K562 (cell line): ENCODE measurements around the gene PTBP3. TPM values are rescaled to one million over a fixed set of nuclear protein-coding genes. Genes with fewer than 3 reads are reported as not detected.
"Not testable (repeated sequence)": the region's sequence is repeated elsewhere in the genome, so short reads cannot be mapped to it uniquely, and the experiment has no call there.

ENCODE experiments used
- ATAC-seq: fragments of 200-7000 bp; cut with Tn5 transposase; 3 replicates; pipeline ENCODE4 v1.9.1; 2020; ENCODE audit warnings: moderate library complexity
- BruUV-seq: library from RNA; stranded (reverse); fragments of 400-500 nt; replicated peaks from 2 replicates; lab custom pipeline; 2021; lab: Mats Ljungman, UMichigan
- CTCF ChIA-PET: fragments of 300-600 bp; formaldehyde crosslinking; extraction: SDS; loops from one replicate; lab custom pipeline; 2021; ENCODE audit warnings: low intra/inter-chr PET ratio; lab: Yijun Ruan, JAX
- POLR2A ChIA-PET: fragments of 300-600, 350-650 bp; sonication (Branson Sonifier 250); formaldehyde crosslinking; extraction: SDS; loops from one replicate; lab custom pipeline; 2021; ENCODE audit warnings: antibody characterized with exemption, inconsistent platforms; lab: Yijun Ruan, JAX
- DNase-seq, 4 experiments: peaks; one replicate each; pipeline versions ENCODE4 v3.0.0 to v3.0.0-alpha.2; 2011 to 2018; ENCODE audit warnings: low spot score in 3 of 4, mixed read lengths in 3 of 4; ENCODE audit errors: extremely low read depth in 1 of 4
- FAIRE-seq: peaks from 2 replicates; lab custom pipeline; 2011; peaks lifted over from hg19 to GRCh38; lab: Jason Lieb, UNC
- H2AFZ ChIP-seq: 2 replicates; pipeline ENCODE4 v1.6.0; 2011; ENCODE audit warnings: low read depth, low read length, control low read depth, inconsistent platforms
- H3K27ac ChIP-seq: fragments of 200-600 bp; 3 replicates; pipeline ENCODE4 v1.8.0; 2011; ENCODE audit warnings: low read depth, mild to moderate bottlenecking, control low read depth, inconsistent platforms, low read length, moderate library complexity, mixed read lengths; ENCODE audit errors: extremely low read depth
- H3K27me3 ChIP-seq, 2 experiments: fragments of 300-600 bp in 1 of 2; 2 replicates in 1 of 2; 3 replicates in 1 of 2; pipeline versions ENCODE4 v1.6.0 to v1.8.0; 2011; ENCODE audit warnings: inconsistent platforms in 2 of 2, low read length in 2 of 2, mild to moderate bottlenecking in 1 of 2, mixed read lengths in 1 of 2, moderate library complexity in 1 of 2; ENCODE audit not compliant: control insufficient read depth in 2 of 2, insufficient read depth in 2 of 2
- H3K36me3 ChIP-seq: fragments of 300-600 bp; 3 replicates; pipeline ENCODE4 v1.8.0; 2011; ENCODE audit warnings: mild to moderate bottlenecking, low read length, inconsistent platforms; ENCODE audit not compliant: control insufficient read depth, insufficient read depth
- H3K4me1 ChIP-seq, 2 experiments: fragments of 200-600 bp in 1 of 2; replicated peaks in 1 of 2; 2 replicates in 1 of 2; 3 replicates in 1 of 2; pipeline versions ENCODE4 v1.5.1 to v1.8.0; 2011; ENCODE audit warnings: inconsistent platforms in 2 of 2, low read length in 2 of 2, mild to moderate bottlenecking in 1 of 2, mixed read lengths in 1 of 2, moderate library complexity in 1 of 2; ENCODE audit not compliant: control insufficient read depth in 2 of 2, insufficient read depth in 2 of 2
- H3K4me2 ChIP-seq: 2 replicates; pipeline ENCODE4 v1.6.1; 2011; ENCODE audit warnings: low read length, control low read depth, inconsistent platforms, mixed read lengths; ENCODE audit not compliant: insufficient read depth
- H3K4me3 ChIP-seq: fragments of 200-600 bp; sonication (generic), shearing (Covaris generic); 2 replicates; pipeline ENCODE4 v1.5.1; 2016; ENCODE audit warnings: control low read depth, inconsistent platforms
- H3K79me2 ChIP-seq: fragments of 200-600 bp; 3 replicates; pipeline ENCODE4 v1.8.0; 2011; ENCODE audit warnings: low read length, inconsistent platforms; ENCODE audit not compliant: control insufficient read depth, insufficient read depth
- H3K9ac ChIP-seq, 2 experiments: 2 replicates each; pipeline versions ENCODE4 v1.6.0 to v1.6.1; 2011; ENCODE audit warnings: low read depth in 2 of 2, low read length in 2 of 2, control low read depth in 1 of 2, inconsistent platforms in 1 of 2, mild to moderate bottlenecking in 1 of 2, mixed read lengths in 1 of 2; ENCODE audit not compliant: insufficient read depth in 1 of 2
- H3K9me1 ChIP-seq: one replicate; pipeline ENCODE4 v1.6.0; 2011; ENCODE audit warnings: inconsistent platforms, mild to moderate bottlenecking, low read length, moderate library complexity; ENCODE audit not compliant: control insufficient read depth, insufficient read depth
- H3K9me3 ChIP-seq: replicated peaks from 2 replicates; pipeline ENCODE4 v1.5.1; 2011; ENCODE audit warnings: low read depth, low read length, inconsistent platforms; ENCODE audit not compliant: control insufficient read depth, insufficient read depth
- H4K20me1 ChIP-seq: replicated peaks from 2 replicates; pipeline ENCODE4 v1.6.1; 2011; ENCODE audit warnings: low read length, inconsistent platforms, mixed read lengths; ENCODE audit not compliant: control insufficient read depth, insufficient read depth
- CBX3 ChIP-seq, 2 experiments: IDR thresholded peaks; 1 replicate in 1 of 2; 2 replicates in 1 of 2; pipeline ENCODE4 v1.6.1; 2012; ENCODE audit warnings: inconsistent platforms in 2 of 2, low read length in 2 of 2, borderline replicate concordance in 1 of 2, control low read depth in 1 of 2
- CBX5 ChIP-seq: IDR thresholded peaks from 2 replicates; pipeline ENCODE4 v1.6.1; 2014; ENCODE audit warnings: low read depth, borderline replicate concordance
- ZFP36 ChIP-seq: fragments of 150-350 bp; IDR thresholded peaks from 2 replicates; pipeline ENCODE4 v1.6.1; 2018; ENCODE audit warnings: low read length, low read depth; ENCODE audit not compliant: partially characterized antibody
- ZNF280A ChIP-seq: fragments of 450-650 bp; IDR thresholded peaks from 2 replicates; pipeline ENCODE4 v1.6.1; 2018; ENCODE audit warnings: mild to moderate bottlenecking, low read depth; ENCODE audit not compliant: partially characterized antibody
- ZNF431 ChIP-seq: sonication (generic); formaldehyde crosslinking; IDR thresholded peaks from 2 replicates; pipeline ENCODE4 v1.8.0; 2022; ENCODE audit warnings: mild to moderate bottlenecking, missing genetic modification reagents
- WGBS: fragments of 100-300 bp; shearing (Covaris generic); methylation state at CpG from one replicate; pipeline ENCODE4 v1.1.6; 2016; ENCODE audit warnings: low coverage, mixed read lengths; ENCODE audit not compliant: insufficient coverage; ENCODE audit errors: missing lambda C conversion rate; 5-methylcytosine and 5-hydroxymethylcytosine counted together
- in situ Hi-C: fragments of 300-500 bp; cut with MboI; formaldehyde crosslinking; loops from 4 replicates; pipeline ENCODE4 v1.15.0; 2018; ENCODE audit warnings: inconsistent platforms, mixed read lengths
- intact Hi-C: fragments of 100-400 bp; cut with micrococcal nuclease; formaldehyde crosslinking; loops from 2 replicates; pipeline ENCODE4 v1.14.2; 2022
- polyA plus RNA-seq, 8 experiments: library from polyadenylated mRNA; depleted of rRNA in 4 of 8; stranded (reverse) in 5 of 8; unstranded in 3 of 8; fragments of >200 nt; fragmentation: Nextera tagmentation in 2 of 8; fragmentation: Illumina TruSeq in 1 of 8; extraction: Ambion mirVana in 2 of 8; extraction: Trizol in 1 of 8; gene quantifications; 2 replicates each; pipeline versions ENCODE4 v1.2.1 to v1.2.3, GENCODE V29; 2011 to 2014; ENCODE audit warnings: inconsistent platforms in 1 of 8, missing spikeins in 1 of 8
- total RNA-seq, 7 experiments: library from RNA; depleted of rRNA in 6 of 7; stranded (reverse); fragments of >200 nt in 6 of 7; fragmentation: Illumina TruSeq in 2 of 7; extraction: Trizol in 2 of 7; gene quantifications; 2 replicates each; pipeline versions ENCODE4 v1.2.1 to v1.2.3, GENCODE V29; 2011 to 2021; ENCODE audit warnings: low replicate concordance in 1 of 7

PTBP3 gene
- total and polyA plus RNA-seq, 9 of the 15 experiments (the other 6 are each of a cell fraction or from before 2014, with no cell fraction given), result 22.4 to 132 (median 68.0) TPM

GRCh38 chr9:112366591-112366990, 33.2 kb upstream of the PTBP3 start (continued):
- TF ChIP-seq ZNF280A, result no peak

- 97% methylated on average over 3 of the region's 3 CpGs for WGBS
- H3K4me1 ChIP-seq, in situ Hi-C loops, FAIRE-seq, H3K36me3 ChIP-seq, H3K9me3 ChIP-seq, H3K4me3 ChIP-seq, H3K27me3 ChIP-seq, H3K9ac ChIP-seq, H3K79me2 ChIP-seq, H3K4me2 ChIP-seq, H3K9me1 ChIP-seq, H3K27ac ChIP-seq, POLR2A ChIA-PET, ATAC-seq, H2AFZ ChIP-seq, H4K20me1 ChIP-seq, CTCF ChIA-PET, BruUV-seq: not testable (repeated sequence)
- DNase-seq, result peak in 1 of 4 experiments; percentile 17
- intact Hi-C loops, result loop anchor here (10.0 kb wide), 1 partner anchor 400 kb away; no protein-coding TSS in a partner anchor
- peak in 1 of 2 experiments; percentile 19; a peak in 1 of 3 replicates for TF ChIP-seq CBX3 (IDR thresholded peaks at IDR 0.05; ENCODE audit: borderline replicate concordance in 1 of 2, low read length in 2 of 2)
- peak; percentile 37 for TF ChIP-seq ZFP36
- 0 out of 2 replicates have a peak, but pooled peaks have one; percentile 62 for TF ChIP-seq CBX5
- TF ChIP-seq ZNF431 (CRISPR knock-in tag), result peak; percentile 98
These were observed 31.8 kb upstream of the PTBP3 start for GRCh38 chr9:112365257-112365656.
